WTC11 (cell line): ENCODE measurements around the gene MAPKAP1. TPM values are rescaled to one million over a fixed set of nuclear protein-coding genes. Genes with fewer than 3 reads are reported as not detected.

Experiments used
- ATAC-seq: fragments of 200-7000 bp; cut with Tn5 transposase; 2 replicates; pipeline ENCODE4 v1.10.0; 2021; ENCODE audit warnings: mild to moderate bottlenecking, moderate library complexity
- CTCF ChIA-PET: fragments of 300-600 bp; sonication (Branson Sonifier 250); formaldehyde crosslinking; loops from one replicate; lab custom pipeline; 2021; ENCODE audit warnings: antibody characterized with exemption; lab: Charles Lee
- POLR2A ChIA-PET: fragments of 350-600 bp; sonication (Branson Sonifier 250); formaldehyde crosslinking; loops from one replicate; lab custom pipeline; 2021; ENCODE audit warnings: antibody characterized with exemption; lab: Charles Lee
- DNase-seq: peaks from one replicate; pipeline ENCODE4 v3.0.0; 2021; ENCODE audit warnings: low spot score
- H3K27ac Mint-ChIP-seq: 2 replicates; pipeline ENCODE4 v1.8.0; 2021; ENCODE audit warnings: mixed read lengths
- H3K27me3 Mint-ChIP-seq: 2 replicates; pipeline ENCODE4 v1.8.0; 2021; ENCODE audit warnings: low read depth, mild to moderate bottlenecking, moderate library complexity, mixed read lengths
- H3K36me3 Mint-ChIP-seq: 2 replicates; pipeline ENCODE4 v1.8.0; 2021; ENCODE audit warnings: mixed read lengths
- H3K4me1 Mint-ChIP-seq: 2 replicates; pipeline ENCODE4 v1.8.0; 2022; ENCODE audit warnings: mixed read lengths
- H3K4me3 Mint-ChIP-seq: 2 replicates; pipeline ENCODE4 v1.8.0; 2021; ENCODE audit warnings: mild to moderate bottlenecking, moderate library complexity, mixed read lengths
- H3K9me3 Mint-ChIP-seq: 2 replicates; pipeline ENCODE4 v1.8.0; 2021; ENCODE audit warnings: mixed read lengths
- CREB1 ChIP-seq: sonication (generic); formaldehyde crosslinking; IDR thresholded peaks from 2 replicates; pipeline ENCODE4 v1.8.0; 2023; ENCODE audit warnings: mild to moderate bottlenecking, missing genetic modification reagents
- FOXK1 ChIP-seq: sonication (generic); formaldehyde crosslinking; IDR thresholded peaks from 2 replicates; pipeline ENCODE4 v1.8.0; 2022; ENCODE audit warnings: mild to moderate bottlenecking, moderate library complexity, missing genetic modification reagents
- GTF2I ChIP-seq: fragments of 250-450 bp; sonication (Bioruptor Pico); conservative IDR thresholded peaks from 2 replicates; pipeline ENCODE4 v1.4.0; 2021; ENCODE audit warnings: mild to moderate bottlenecking
- KAT7 ChIP-seq: sonication (generic); formaldehyde crosslinking; IDR thresholded peaks from 2 replicates; pipeline ENCODE4 v1.8.1; 2023; ENCODE audit warnings: missing genetic modification reagents, mild to moderate bottlenecking, borderline replicate concordance
- MYBL2 ChIP-seq: sonication (generic); formaldehyde crosslinking; IDR thresholded peaks from 2 replicates; pipeline ENCODE4 v1.8.1; 2023; ENCODE audit warnings: mild to moderate bottlenecking, moderate library complexity, missing genetic modification reagents
- NR3C1 ChIP-seq: sonication (generic); formaldehyde crosslinking; conservative IDR thresholded peaks from 2 replicates; pipeline ENCODE4 v1.8.1; 2023; ENCODE audit warnings: low read depth, mild to moderate bottlenecking, missing genetic modification reagents
- RELA ChIP-seq: sonication (generic); formaldehyde crosslinking; IDR thresholded peaks from 2 replicates; pipeline ENCODE4 v1.8.1; 2022; ENCODE audit warnings: missing genetic modification reagents, mild to moderate bottlenecking, borderline replicate concordance
- TCF7 ChIP-seq: sonication (generic); formaldehyde crosslinking; IDR thresholded peaks from 2 replicates; pipeline ENCODE4 v1.8.0; 2022; ENCODE audit warnings: mild to moderate bottlenecking, low read depth, missing genetic modification reagents, moderate library complexity
- ZNF121 ChIP-seq: sonication (generic); formaldehyde crosslinking; IDR thresholded peaks from 2 replicates; pipeline ENCODE4 v1.8.0; 2023; ENCODE audit warnings: missing genetic modification reagents
- ZNF396 ChIP-seq: fragments of 250-450 bp; sonication (Bioruptor Pico); IDR thresholded peaks from 2 replicates; pipeline ENCODE4 v1.8.0; 2021; ENCODE audit warnings: mild to moderate bottlenecking, moderate library complexity, borderline replicate concordance
- ZNF416 ChIP-seq: fragments of 250-450 bp; sonication (Bioruptor Pico); IDR thresholded peaks from 2 replicates; pipeline ENCODE4 v1.9.0; 2021; ENCODE audit warnings: mild to moderate bottlenecking, inconsistent platforms
- total RNA-seq: library from RNA; stranded (reverse); gene quantifications from 3 replicates; pipeline ENCODE4 v1.2.3, GENCODE V29; 2021
- TF ChIP-seq, protein P1 (sequence below): sonication (generic); formaldehyde crosslinking; IDR thresholded peaks from 2 replicates; pipeline ENCODE4 v1.8.0; 2022; ENCODE audit warnings: mild to moderate bottlenecking, missing genetic modification reagents
- TF ChIP-seq, protein P2 (sequence below): fragments of 250-450 bp; sonication (Bioruptor Pico); conservative IDR thresholded peaks from 2 replicates; pipeline ENCODE4 v1.9.0; 2021; ENCODE audit warnings: mild to moderate bottlenecking
- TF ChIP-seq, protein P3 (sequence below): fragments of 250-450 bp; sonication (Bioruptor Pico); IDR thresholded peaks from 2 replicates; pipeline ENCODE4 v1.9.0; 2021; ENCODE audit warnings: mild to moderate bottlenecking
- TF ChIP-seq, protein P4 (sequence below): sonication (generic); formaldehyde crosslinking; conservative IDR thresholded peaks from 2 replicates; pipeline ENCODE4 v1.8.1; 2022; ENCODE audit warnings: mild to moderate bottlenecking, missing genetic modification reagents
- TF ChIP-seq, protein P5 (sequence below): sonication (generic); formaldehyde crosslinking; IDR thresholded peaks from 2 replicates; pipeline ENCODE4 v1.8.1; 2022; ENCODE audit warnings: missing genetic modification reagents, borderline replicate concordance
- TF ChIP-seq, protein P6 (sequence below): sonication (generic); formaldehyde crosslinking; conservative IDR thresholded peaks from 2 replicates; pipeline ENCODE4 v1.8.1; 2023; ENCODE audit warnings: mild to moderate bottlenecking, low read depth, missing genetic modification reagents, moderate library complexity
- TF ChIP-seq, protein P7 (sequence below): fragments of 250-450 bp; sonication (Bioruptor Pico); IDR thresholded peaks from 2 replicates; pipeline ENCODE4 v1.9.0; 2021; ENCODE audit warnings: moderate library complexity, mild to moderate bottlenecking, inconsistent platforms, borderline replicate concordance

MAPKAP1 gene
- total RNA-seq, 1 experiment from 2014 or later, result 111 TPM

DNA sequence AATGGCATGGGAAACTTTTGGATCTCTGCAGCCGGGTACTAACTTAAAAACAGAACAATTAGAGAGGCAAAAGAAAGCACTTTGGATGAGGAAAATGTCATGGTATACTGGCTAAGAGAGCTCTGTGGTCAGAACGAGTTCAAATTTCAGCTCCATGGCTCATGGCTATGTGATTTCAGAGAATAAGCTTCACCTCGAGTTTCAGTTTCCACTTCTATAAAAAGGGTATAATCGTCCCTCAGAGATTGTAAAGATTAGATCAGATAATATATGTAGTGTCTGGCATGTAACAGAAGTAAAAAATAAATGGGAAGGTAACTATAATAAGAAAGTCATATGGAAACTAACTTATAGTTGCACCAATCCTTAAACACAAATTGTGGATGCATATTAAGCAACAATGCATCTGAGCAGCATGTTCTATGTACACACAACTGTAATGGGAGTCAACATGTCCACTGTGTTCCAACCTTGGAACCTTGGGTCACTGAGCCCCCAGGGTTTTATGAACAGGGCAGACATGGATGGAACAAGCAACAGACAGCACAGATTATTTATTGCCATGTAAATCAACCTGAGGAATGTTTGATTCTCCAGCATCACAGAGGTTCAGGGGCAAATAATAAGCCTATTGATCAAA is 145.4 kb downstream of the MAPKAP1 start:
- Mint-ChIP-seq H3K4me3 (no peak overlapping the region), H3K27me3 (no peaks in the 10 kb centered on the region), H3K27ac (peak overlapping the region; percentile 3; the same call in 1 of the 2 replicates), H3K4me1 (peaks cover 19% of the 10 kb centered on the region), H3K36me3 (0 out of 2 replicates have a peak, but pooled peaks cover 5% of the 10 kb centered on the region), H3K9me3 (no peaks in the 10 kb centered on the region)
- TF ChIP-seq RELA (CRISPR knock-in tag), result no peak
- no peak for TF ChIP-seq MYBL2 (CRISPR knock-in tag)
- TF ChIP-seq, protein P1, sequence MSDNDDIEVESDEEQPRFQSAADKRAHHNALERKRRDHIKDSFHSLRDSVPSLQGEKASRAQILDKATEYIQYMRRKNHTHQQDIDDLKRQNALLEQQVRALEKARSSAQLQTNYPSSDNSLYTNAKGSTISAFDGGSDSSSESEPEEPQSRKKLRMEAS (CRISPR knock-in tag), result no peak
- TF ChIP-seq ZNF121 (CRISPR knock-in tag), result no peak
- TF ChIP-seq, protein P2, sequence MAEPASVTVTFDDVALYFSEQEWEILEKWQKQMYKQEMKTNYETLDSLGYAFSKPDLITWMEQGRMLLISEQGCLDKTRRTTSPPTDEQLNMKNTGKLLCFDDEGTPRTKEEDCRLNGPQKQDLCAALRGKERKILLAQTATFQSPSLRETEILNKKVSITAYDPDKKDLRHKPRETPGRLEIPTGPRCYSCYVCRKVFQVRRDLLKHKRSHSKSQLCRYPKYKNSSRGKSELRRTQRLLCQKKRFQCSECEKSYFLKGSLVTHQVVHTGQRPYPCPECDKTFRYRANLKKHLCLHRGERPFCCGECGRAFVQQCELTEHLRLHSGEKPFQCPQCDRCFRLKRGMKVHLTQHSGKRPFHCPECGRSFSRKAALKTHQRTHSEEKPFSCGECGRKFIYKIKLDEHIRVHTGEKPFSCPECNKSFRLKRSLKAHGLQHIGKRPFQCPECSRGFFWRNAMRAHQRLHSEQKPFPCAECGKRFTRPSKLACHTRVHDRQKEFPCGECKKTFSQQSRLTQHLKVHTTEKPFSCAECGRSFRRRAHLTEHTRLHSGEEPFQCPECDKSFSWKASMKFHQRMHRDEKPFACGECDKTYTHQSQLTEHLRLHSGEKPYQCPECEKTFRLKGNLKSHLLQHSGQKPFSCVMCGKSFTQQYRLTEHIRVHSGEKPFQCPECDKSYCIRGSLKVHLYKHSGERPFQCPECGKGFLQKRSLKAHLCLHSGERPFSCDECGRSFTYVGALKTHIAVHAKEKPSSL (CRISPR knock-in tag), result no peak
- TF ChIP-seq, protein P3, sequence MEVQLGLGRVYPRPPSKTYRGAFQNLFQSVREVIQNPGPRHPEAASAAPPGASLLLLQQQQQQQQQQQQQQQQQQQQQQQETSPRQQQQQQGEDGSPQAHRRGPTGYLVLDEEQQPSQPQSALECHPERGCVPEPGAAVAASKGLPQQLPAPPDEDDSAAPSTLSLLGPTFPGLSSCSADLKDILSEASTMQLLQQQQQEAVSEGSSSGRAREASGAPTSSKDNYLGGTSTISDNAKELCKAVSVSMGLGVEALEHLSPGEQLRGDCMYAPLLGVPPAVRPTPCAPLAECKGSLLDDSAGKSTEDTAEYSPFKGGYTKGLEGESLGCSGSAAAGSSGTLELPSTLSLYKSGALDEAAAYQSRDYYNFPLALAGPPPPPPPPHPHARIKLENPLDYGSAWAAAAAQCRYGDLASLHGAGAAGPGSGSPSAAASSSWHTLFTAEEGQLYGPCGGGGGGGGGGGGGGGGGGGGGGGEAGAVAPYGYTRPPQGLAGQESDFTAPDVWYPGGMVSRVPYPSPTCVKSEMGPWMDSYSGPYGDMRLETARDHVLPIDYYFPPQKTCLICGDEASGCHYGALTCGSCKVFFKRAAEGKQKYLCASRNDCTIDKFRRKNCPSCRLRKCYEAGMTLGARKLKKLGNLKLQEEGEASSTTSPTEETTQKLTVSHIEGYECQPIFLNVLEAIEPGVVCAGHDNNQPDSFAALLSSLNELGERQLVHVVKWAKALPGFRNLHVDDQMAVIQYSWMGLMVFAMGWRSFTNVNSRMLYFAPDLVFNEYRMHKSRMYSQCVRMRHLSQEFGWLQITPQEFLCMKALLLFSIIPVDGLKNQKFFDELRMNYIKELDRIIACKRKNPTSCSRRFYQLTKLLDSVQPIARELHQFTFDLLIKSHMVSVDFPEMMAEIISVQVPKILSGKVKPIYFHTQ (CRISPR knock-in tag), result no peak
- no peak for TF ChIP-seq TCF7 (CRISPR knock-in tag)
- no peak for TF ChIP-seq KAT7
- no peak for TF ChIP-seq GTF2I (CRISPR knock-in tag)
- TF ChIP-seq, protein P4, sequence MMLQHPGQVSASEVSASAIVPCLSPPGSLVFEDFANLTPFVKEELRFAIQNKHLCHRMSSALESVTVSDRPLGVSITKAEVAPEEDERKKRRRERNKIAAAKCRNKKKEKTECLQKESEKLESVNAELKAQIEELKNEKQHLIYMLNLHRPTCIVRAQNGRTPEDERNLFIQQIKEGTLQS (CRISPR knock-in tag), result no peak
- TF ChIP-seq, protein P5, sequence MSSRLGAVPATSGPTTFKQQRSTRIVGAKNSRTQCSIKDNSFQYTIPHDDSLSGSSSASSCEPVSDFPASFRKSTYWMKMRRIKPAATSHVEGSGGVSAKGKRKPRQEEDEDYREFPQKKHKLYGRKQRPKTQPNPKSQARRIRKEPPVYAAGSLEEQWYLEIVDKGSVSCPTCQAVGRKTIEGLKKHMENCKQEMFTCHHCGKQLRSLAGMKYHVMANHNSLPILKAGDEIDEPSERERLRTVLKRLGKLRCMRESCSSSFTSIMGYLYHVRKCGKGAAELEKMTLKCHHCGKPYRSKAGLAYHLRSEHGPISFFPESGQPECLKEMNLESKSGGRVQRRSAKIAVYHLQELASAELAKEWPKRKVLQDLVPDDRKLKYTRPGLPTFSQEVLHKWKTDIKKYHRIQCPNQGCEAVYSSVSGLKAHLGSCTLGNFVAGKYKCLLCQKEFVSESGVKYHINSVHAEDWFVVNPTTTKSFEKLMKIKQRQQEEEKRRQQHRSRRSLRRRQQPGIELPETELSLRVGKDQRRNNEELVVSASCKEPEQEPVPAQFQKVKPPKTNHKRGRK, result no peak
- TF ChIP-seq NR3C1 (CRISPR knock-in tag), result no peak
- no peak for TF ChIP-seq FOXK1 (CRISPR knock-in tag)
- ChIA-PET CTCF (interaction anchor here (0.6 kb wide), 1 partner anchor 31 kb away, joined by 3 read pairs; no protein-coding TSS in a partner anchor), POLR2A (no interaction called here)
- DNase-seq (no peak), ATAC-seq (no peak)

DNA sequence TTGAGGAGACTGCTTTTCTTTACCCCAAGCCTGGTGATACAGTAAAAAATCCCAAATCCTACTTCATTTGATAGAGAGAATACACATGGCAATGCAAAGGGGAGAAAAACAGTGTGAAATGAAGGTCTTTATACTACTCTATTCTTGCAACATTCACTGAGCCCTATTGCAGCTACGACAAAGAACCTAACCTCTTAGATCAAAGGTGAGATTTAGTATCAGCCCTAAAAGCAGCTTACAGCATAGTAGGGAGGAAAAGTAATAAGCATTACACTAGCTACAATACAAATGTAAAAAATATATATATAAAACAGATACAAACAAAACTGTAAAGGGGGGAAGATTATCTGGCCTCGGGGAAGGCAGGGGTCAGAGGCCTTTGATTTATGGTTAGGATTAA is 147.1 kb downstream of the MAPKAP1 start:
- DNase-seq (no peak), ATAC-seq (no peak)
- no peaks in the 10 kb centered on the region for H3K27me3 Mint-ChIP-seq
- H3K36me3 Mint-ChIP-seq, result 0 out of 2 replicates have a peak, but pooled peaks cover 5% of the 10 kb centered on the region
- H3K4me3 Mint-ChIP-seq, result no peak overlapping the region
- TF ChIP-seq, protein P6, sequence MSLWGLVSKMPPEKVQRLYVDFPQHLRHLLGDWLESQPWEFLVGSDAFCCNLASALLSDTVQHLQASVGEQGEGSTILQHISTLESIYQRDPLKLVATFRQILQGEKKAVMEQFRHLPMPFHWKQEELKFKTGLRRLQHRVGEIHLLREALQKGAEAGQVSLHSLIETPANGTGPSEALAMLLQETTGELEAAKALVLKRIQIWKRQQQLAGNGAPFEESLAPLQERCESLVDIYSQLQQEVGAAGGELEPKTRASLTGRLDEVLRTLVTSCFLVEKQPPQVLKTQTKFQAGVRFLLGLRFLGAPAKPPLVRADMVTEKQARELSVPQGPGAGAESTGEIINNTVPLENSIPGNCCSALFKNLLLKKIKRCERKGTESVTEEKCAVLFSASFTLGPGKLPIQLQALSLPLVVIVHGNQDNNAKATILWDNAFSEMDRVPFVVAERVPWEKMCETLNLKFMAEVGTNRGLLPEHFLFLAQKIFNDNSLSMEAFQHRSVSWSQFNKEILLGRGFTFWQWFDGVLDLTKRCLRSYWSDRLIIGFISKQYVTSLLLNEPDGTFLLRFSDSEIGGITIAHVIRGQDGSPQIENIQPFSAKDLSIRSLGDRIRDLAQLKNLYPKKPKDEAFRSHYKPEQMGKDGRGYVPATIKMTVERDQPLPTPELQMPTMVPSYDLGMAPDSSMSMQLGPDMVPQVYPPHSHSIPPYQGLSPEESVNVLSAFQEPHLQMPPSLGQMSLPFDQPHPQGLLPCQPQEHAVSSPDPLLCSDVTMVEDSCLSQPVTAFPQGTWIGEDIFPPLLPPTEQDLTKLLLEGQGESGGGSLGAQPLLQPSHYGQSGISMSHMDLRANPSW (CRISPR knock-in tag), result no peak
- TF ChIP-seq MYBL2 (CRISPR knock-in tag), result no peak
- TF ChIP-seq ZNF416, result no peak
- no peak for TF ChIP-seq CREB1
- no peak for TF ChIP-seq GTF2I (CRISPR knock-in tag)
- no peak for TF ChIP-seq ZNF396 (CRISPR knock-in tag)
- TF ChIP-seq, protein P1 (CRISPR knock-in tag), result no peak
- TF ChIP-seq, protein P4 (CRISPR knock-in tag), result no peak
- TF ChIP-seq, protein P7, sequence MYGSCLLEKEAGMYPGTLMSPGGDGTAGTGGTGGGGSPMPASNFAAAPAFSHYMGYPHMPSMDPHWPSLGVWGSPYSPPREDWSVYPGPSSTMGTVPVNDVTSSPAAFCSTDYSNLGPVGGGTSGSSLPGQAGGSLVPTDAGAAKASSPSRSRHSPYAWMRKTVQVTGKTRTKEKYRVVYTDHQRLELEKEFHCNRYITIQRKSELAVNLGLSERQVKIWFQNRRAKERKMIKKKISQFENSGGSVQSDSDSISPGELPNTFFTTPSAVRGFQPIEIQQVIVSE, result no peak
- POLR2A ChIA-PET, result no interaction called here
- H3K4me1 Mint-ChIP-seq, result peaks cover 19% of the 10 kb centered on the region
- CTCF ChIA-PET, result no interaction called here
- H3K9me3 Mint-ChIP-seq, result no peaks in the 10 kb centered on the region
- H3K27ac Mint-ChIP-seq, result 0 out of 2 replicates have a peak overlapping the region, but pooled peaks have one; percentile 75
